GM19035 (cell line): Measurements from ENCODE around the gene TMEM116.

ENCODE experiments used
- ATAC-seq: cut with Tn5 transposase; IDR thresholded peaks from one replicate; pipeline ENCODE4 v1.9.1; 2021; ENCODE audit not compliant: unreplicated experiment

The TMEM116 gene

DNA sequence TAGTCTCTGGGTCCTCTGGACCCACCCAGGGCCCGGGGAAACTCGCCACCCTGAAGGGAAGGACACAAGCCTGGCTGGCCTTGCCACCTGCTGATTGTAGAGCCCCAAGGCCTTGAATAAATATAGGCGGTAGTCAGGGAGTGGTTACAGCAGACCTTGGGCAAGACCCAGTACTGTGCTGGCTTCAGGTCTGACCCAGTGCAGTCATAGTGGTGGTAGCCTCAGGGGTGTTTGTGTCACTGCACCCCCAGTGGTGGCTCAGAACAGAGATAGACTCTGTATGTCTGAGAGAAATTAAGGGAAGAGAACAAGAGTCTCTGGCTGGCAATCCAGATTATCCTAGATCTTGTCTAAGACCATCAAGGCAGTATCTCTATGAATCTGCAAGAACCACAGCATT, 107.5 kb downstream of the TMEM116 start:
- ATAC-seq = no peak

- no peak for ATAC-seq
Observed at GRCh38 chr12:111904446-111904975, 108.5 kb downstream of the TMEM116 start.

GRCh38 chr12:111901182-111901581, 111.8 kb downstream of the TMEM116 start:
- ATAC-seq = no peak

- ATAC-seq = no peak
Observed at GRCh38 chr12:111894556-111894955, 118.4 kb downstream of the TMEM116 start.

DNA sequence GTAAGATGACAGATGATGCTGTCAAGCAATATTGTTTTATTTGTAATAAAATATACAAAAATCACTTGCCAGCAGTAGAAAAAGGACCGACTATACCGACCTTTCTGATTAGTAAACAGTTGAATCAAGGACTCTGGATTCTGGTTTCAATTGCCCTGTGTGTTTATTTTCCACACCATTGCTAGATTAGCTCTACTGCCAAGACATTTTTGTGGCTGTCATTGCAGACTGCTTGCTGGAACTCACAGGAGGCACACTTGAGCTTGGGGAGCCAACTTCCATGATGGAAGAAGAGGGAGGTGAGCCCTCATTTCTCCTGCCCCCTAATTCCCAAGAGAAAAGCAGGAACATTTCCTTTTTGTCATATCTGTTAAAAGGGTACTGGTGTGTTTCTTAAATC, 119.7 kb downstream of the TMEM116 start:
- no peak for ATAC-seq

DNA sequence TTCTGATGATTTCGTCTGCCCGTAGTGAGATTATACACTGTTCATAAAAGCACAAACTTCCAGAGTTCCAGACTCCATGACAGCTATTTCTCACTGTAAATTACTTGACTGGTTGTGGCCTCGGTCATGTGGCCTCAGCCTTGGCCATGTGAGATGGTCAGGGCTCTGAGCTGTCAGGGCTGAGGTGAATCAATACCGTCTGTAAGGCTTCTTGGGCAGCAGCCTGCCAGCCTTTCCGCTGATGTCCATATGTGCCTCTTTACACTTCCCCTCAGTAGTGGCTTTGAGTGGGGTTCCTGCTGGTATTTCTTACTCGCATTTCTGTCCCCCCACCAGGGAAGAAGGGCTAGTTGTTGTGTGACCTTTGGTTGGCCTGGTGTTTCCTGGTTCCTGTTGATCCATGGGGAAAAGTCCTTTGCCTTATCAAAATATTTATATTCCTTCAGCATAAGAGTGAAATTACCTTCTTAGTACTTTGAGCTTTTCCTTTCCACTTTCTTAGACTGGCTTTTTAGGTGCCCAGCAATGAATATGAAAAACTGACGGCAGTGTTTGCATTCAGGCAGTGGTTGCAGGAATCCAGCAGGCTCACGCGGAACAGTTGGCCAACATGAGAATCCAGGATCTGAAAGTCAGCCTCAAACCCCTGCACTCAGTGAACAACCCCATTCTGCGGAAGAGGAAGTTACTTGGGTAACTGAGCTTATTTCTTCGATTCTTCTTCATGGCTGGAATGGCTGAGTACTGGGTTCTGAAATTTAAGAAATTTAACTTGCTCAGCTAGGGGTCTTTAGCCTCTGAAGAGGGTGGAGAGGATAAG, 124.8 kb downstream of the TMEM116 start:
- ATAC-seq = no peak

DNA sequence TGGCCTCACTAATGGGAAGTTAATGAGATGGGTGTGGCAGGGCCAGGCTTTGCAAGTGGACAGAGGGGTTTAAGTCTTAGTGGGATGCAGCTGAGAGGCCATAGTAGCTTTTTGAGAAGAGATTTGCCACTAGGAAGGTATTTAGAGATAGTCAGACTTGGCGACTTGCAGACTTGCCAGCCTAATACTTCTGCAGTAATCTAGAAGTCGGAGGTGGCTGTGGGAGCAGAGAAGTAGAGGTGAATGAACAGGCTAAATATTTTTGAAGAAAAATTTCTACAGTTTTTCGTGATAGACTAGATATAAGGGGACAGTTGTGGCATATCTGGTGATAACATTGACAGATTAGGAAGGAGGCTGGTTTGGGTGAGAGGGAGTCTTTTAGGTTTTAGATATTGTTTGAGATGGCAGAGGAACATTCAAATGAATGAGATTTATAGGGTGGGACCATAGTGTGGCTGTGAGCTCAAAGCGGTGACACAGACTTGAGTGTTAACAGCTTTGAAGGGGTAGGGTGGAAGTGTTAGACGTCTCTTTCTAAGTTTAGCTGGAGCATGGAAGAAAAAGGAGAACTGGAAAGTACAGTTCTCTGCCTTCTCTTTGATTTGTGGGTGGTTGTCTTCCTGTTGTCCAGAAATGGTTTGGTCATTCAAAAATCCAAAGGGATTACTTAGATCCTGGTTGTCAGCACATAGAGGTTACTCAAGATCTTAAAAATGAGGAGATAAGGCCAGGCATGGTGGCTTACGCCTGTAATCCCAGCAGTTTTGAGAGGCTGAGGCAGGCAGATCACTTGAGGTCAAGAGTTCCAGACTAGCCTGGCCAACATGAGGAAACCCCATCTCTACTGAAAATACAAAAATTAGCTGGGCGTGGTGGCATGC, 126.1 kb downstream of the TMEM116 start:
- ATAC-seq = no peak

- ATAC-seq = no peak
Observed at GRCh38 chr12:111881716-111882115, 131.2 kb downstream of the TMEM116 start.
